CD4-positive, alpha-beta T cell treated with Interleukin-2 at 100 ng/mL for 4 hours (primary cell): Measurements from ENCODE around the gene BAG1.

Source experiments
- DNase-seq: peaks from one replicate; pipeline ENCODE4 v3.0.0-alpha.2; 2020; ENCODE audit warnings: low spot score

Gene BAG1

DNA sequence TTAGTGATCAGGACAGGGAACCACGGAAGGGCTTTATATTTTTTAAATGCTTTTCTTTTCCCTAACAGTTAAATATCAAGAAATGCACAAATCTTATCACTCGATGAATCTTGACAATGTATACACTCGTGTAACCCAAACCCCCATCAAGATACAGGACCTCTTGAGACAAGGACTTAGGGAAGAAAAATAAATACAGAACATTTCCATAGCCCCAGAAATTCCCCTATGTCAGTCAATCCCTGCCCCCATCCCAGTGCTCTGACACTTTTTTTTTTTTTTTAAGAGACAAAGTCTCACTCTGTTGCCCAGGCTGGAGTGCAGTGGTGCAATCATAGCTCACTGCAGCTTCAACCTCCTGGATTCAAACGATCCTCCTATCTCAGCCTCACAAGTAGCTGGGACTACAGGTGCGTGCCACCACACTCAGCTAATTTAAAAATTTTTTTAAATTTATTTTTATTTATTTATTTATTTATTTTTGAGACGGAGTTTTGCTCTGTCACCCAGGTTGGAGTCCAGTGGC lies 21.8 kb downstream of the BAG1 start:
- DNase-seq = no peak

GRCh38 chr9:33241298-33241697 lies 23.2 kb downstream of the BAG1 start:
- DNase-seq = no peak

- DNase-seq = no peak
These were observed 24.6 kb downstream of the BAG1 start, which contains the start of gene SPINK4 for GRCh38 chr9:33239921-33240320. TSS of gene SPINK4 (plus strand) at chr9:33240167. CDS start at chr9:33240209, 42 bp downstream.

- DNase-seq = no peak
These were observed 27.9 kb downstream of the BAG1 start for GRCh38 chr9:33236571-33236970.

DNA sequence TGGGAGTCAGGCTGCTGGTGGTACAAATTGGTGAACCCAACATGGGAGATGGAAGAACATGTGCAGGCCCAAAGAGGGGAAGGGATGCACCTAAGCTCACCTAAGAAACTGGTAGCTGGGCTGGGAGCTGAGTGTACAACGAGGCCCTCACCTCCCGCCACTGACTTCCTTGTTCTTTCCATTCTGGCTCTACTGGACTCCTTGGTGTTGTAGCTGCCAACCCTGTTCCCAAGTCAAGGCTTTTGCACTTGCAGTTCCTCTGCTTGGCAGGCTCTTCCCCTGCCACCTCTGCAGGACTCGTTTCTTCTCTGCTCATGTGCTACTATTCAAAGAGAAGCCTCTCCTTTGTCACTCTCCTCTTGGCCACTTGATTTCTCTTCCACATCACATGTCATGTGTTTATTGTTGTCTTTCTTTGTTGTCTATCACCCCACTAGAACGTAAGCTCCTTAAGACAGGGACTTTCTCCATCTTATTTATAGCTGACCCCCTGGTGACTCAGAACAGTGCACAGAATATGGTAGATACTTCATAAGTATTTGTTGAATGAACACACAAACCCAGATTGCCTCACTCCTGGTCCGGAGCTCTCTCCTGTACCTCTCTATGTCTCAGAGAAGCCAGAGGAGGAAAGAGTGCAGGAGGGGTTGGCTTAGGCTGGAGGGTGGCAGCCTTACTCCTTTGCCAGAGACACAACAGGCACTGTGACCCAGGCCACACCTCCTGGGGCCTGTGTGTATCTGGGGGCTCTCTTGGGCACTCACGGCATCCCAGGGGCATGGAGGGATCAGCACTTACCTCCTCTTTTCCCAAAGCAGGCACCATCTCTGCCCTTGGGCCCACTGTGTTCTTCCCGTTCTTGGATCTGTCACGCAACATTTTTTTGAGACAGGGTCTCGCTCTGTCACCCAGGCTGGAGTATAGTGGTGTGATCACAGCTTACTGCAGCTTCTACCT lies 29.7 kb downstream of the BAG1 start:
- DNase-seq = no peak

DNA sequence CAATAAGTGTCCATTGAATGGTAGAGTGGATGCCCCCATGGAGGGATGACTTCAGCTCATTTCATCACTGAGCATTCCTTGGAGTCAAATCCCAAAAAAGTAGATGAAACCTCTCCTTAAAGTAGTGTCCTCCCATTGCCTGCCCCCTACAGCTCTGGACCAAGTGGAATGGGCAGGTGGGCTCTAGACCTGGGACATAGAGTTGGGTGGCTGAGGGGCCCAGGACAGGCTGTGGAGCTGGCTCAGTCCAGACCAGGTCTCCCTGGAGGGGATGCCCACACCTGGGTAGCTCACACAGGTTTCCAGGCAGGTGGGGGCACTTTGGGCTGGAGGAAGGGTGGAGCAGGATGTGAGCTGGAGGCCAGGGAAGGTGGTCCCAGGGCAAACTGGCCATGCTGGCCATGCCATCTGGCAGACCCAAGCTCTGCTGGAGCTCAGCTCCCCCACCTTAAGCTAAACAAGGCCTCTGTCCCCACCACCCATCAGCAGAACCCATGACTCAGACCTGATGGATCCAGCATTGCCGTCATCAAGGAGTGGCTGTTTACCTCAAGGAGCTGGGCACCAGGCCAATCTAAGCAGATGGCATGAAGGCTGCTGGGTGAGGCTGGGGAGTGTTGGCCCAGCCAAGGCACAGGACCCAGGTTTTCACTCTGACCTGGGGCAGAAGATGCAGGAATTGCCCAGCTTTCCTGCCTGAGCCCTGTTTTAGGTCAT lies 30.7 kb downstream of the BAG1 start:
- no peak for DNase-seq

- no peak for DNase-seq
These were observed 31.7 kb downstream of the BAG1 start for GRCh38 chr9:33232815-33233214.

DNA sequence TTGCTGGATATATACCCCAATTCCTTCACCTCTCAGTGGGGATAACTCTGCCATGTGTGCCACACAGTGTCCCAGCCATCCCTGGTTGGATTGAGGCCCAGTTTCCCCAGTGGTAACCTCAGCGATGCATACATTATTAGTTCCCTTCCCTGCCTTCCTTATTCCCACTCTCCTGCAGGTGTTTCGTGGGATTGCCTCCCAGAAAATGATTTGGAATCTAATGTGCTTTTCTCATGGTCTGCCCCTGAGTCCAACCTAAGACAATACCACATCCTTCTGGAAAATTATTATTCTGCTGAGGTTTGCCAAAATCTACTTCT lies 32.9 kb downstream of the BAG1 start:
- DNase-seq = no peak

DNA sequence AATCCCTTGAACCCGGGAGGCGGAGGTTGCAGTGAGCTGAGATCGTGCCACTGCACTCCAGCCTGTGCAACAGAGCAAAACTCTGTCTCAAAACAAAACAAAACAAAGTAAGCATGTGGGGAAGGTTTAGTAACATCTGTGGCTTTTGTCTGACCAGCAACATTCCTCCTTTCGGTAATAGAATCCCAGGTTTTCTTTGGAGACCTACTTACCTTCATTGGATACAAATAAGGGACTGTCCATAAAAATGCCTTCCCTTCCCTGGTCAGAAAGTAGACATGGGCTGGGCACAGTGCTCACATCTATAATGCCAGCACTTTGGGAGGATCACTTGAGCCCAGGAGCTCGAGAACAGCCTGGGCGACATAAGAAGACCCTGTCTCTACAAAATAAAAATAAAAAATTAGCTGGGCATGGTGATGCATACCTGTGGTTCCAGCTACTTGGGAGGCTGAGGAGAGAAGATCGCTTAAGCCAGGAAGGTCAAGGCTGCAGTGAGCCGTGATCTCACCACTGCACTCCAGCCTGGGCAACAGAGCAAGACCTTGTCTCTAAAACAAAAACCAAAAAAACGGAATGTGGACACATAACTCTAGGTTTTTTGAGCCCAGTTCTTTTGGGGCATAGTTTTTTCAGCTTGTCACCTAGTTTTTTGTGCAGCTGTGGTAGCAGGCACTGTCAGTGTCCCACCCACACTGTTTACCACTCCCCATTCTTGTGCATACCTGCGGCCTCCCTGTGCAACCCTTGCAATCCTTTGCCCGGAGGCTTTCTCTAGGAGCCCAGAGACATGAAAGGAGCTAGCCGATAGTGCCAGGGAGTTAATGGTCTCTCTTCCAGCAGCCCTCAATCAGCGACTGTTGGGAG lies 33.5 kb downstream of the BAG1 start:
- no peak for DNase-seq

DNA sequence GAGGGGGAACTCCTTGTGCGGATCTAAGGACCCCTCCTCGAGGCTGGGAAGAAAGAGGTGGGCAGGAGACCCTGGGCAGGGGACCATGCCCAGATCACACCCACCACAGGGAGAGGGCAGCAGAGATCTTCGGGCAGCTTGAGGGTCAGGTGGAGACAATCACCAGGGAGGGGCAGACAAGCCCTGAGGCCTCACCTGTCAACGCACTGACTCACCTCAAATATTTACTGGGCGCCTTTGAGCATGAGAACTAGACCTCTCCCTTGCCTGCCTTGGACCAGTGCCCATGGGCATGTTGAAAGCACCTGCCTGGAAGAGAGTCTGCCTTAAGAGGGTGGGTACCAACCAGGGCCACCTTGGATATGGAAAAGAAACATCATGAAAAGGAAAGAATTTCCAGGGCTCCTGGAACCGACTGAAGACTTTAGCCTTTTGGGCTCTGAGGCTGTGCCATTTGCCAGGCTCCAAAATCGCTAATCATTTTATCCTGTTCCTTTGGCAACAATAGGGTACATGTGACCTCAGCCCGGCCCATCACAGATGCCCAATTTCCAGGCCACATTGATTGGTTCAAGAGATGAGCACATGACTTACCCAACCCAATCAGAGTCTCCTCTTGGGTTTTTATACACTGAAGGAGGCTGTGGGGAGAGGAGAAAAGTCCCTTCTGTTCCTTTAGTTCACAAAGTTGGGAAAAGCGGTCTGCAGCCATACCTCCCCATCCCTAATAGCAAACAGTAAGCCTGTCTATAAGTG lies 35.0 kb downstream of the BAG1 start:
- no peak for DNase-seq

GRCh38 chr9:33228606-33229005 lies 35.9 kb downstream of the BAG1 start:
- no peak for DNase-seq

DNA sequence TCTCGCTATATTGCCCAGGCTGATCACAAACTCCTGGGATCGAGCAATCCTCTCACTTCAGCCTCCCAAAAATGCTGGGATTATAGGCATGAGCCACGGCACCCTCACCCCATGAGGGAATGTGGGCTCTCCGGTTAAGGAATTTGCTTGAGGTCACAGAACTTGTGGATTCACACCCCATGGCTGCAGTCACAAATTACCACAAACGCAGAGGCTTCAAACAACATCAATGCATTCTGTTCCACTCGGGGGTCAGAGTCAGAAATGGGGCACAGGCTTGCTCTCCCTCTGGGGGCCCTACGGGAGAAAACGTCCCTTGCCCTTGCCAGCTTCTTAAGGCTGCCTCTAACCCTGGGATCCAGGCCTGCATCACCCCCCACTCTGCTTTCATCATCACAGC lies 36.8 kb downstream of the BAG1 start:
- no peak for DNase-seq

DNA sequence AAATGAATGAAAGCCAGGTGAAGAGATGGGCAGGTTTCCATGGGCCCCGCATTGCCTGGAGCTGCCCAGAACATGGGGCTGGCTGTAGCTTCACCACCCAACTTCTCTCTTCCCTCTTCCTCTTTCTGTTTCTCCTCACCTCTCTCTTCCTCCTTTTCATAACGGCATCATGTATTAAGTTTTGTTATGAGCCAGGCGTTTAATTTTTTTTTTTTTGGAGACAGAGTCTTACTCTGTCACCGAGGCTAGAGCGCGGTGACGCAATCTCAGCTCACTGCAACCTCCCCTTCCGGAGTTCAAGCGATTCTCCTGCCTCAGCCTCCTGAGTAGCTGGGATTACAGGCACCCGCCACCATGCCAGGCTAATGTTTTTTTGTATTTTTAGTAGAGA lies 37.5 kb downstream of the BAG1 start:
- DNase-seq = no peak

- DNase-seq = peak; percentile 82
These were observed 39.0 kb downstream of the BAG1 start for GRCh38 chr9:33225319-33226147.

GRCh38 chr9:33223696-33224095 lies 40.8 kb downstream of the BAG1 start:
- no peak for DNase-seq

GRCh38 chr9:33222031-33222430 lies 42.5 kb downstream of the BAG1 start:
- DNase-seq = no peak

DNA sequence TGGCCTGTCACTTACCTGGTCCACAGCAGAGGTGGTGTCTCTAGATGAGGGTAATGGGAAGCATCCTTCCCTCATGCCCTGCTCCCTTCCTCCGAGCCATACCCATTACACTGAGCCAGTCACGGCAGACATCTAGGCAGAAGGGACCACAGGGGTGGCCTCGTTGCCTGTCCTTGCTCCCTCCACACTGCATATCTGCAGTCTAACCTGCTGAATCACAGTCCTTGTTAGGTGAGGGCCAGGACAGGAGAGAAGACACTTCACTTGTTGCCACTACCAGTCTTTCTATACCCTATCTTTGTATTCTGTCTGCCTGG lies 43.0 kb downstream of the BAG1 start:
- no peak for DNase-seq

GRCh38 chr9:33220681-33221567 lies 43.6 kb downstream of the BAG1 start:
- DNase-seq = no peak

- DNase-seq = no peak
These were observed 52.7 kb downstream of the BAG1 start for GRCh38 chr9:33211695-33212393.
